Mesendoderm (in vitro differentiated cells): Measurements from ENCODE around the gene MANSC4. TPM values are rescaled to one million over a fixed set of nuclear protein-coding genes. Genes with fewer than 3 reads are reported as not detected.

Experiments
- DNase-seq: peaks from one replicate; pipeline ENCODE4 v3.0.0; 2013
- H2AK5ac ChIP-seq: 2 replicates; pipeline ENCODE4 v1.6.1; 2013; ENCODE audit warnings: low read length, inconsistent platforms
- H2BK120ac ChIP-seq: 2 replicates; pipeline ENCODE4 v1.6.1; 2013; ENCODE audit warnings: low read depth, mild to moderate bottlenecking, low read length, moderate library complexity, mixed read lengths
- H2BK15ac ChIP-seq: replicated peaks from 2 replicates; pipeline ENCODE4 v1.6.1; 2013; ENCODE audit warnings: low read depth, mild to moderate bottlenecking, moderate library complexity
- H2BK5ac ChIP-seq: 2 replicates; pipeline ENCODE4 v1.6.1; 2013; ENCODE audit warnings: low read length, inconsistent platforms
- H3K18ac ChIP-seq: 2 replicates; pipeline ENCODE4 v1.6.1; 2013; ENCODE audit warnings: mild to moderate bottlenecking, low read length, mixed read lengths
- H3K23ac ChIP-seq: one replicate; pipeline ENCODE4 v1.6.1; 2013; ENCODE audit warnings: low read length
- H3K27ac ChIP-seq: 2 replicates; pipeline ENCODE4 v1.5.1; 2013; ENCODE audit warnings: low read depth, mild to moderate bottlenecking, inconsistent platforms, low read length, moderate library complexity
- H3K27me3 ChIP-seq: 2 replicates; pipeline ENCODE4 v1.6.1; 2013; ENCODE audit warnings: low read length, control low read depth, mild to moderate bottlenecking, inconsistent platforms; ENCODE audit not compliant: insufficient read depth, poor library complexity
- H3K36me3 ChIP-seq: 2 replicates; pipeline ENCODE4 v1.6.1; 2013; ENCODE audit warnings: low read length, inconsistent platforms; ENCODE audit not compliant: control insufficient read depth, insufficient read depth
- H3K4ac ChIP-seq: one replicate; pipeline ENCODE4 v1.6.1; 2013; ENCODE audit warnings: low read depth, mild to moderate bottlenecking, low read length, moderate library complexity
- H3K4me1 ChIP-seq: 2 replicates; pipeline ENCODE4 v1.6.1; 2013; ENCODE audit warnings: low read depth, low read length, inconsistent platforms; ENCODE audit not compliant: control insufficient read depth
- H3K4me2 ChIP-seq: 2 replicates; pipeline ENCODE4 v1.6.1; 2013; ENCODE audit warnings: low read length
- H3K4me3 ChIP-seq: 2 replicates; pipeline ENCODE4 v1.5.1; 2013; ENCODE audit warnings: mild to moderate bottlenecking, low read length
- H3K56ac ChIP-seq: one replicate; pipeline ENCODE4 v1.6.1; 2013; ENCODE audit warnings: low read length
- H3K79me1 ChIP-seq: 2 replicates; pipeline ENCODE4 v1.6.1; 2013; ENCODE audit warnings: low read length, inconsistent platforms
- H3K79me2 ChIP-seq: 2 replicates; pipeline ENCODE4 v1.6.1; 2013; ENCODE audit warnings: mild to moderate bottlenecking, low read length; ENCODE audit not compliant: control insufficient read depth, insufficient read depth
- H3K9ac ChIP-seq: 2 replicates; pipeline ENCODE4 v1.6.1; 2013; ENCODE audit warnings: low read length, inconsistent platforms
- H4K5ac ChIP-seq: one replicate; pipeline ENCODE4 v1.6.1; 2013; ENCODE audit warnings: low read length
- H4K8ac ChIP-seq: one replicate; pipeline ENCODE4 v1.6.1; 2013; ENCODE audit warnings: low read depth, mild to moderate bottlenecking, control low read depth, low read length, moderate library complexity
- WGBS: extraction: QIAGEN DNeasy Blood & Tissue Kit; methylation state at CpG from one replicate; pipeline ENCODE4 v1.1.7; 2013; ENCODE audit warnings: low lambda C conversion rate, missing lambda C conversion rate; ENCODE audit not compliant: insufficient coverage; ENCODE audit errors: extremely low coverage; 5-methylcytosine and 5-hydroxymethylcytosine counted together
- small RNA-seq: library from polyadenylated mRNA; stranded (forward); fragments of <200 nt; extraction: miRNeasy Mini kit (QIAGEN cat#:217004); gene quantifications from one replicate; pipeline ENCODE3, GENCODE V24; 2013; ENCODE audit not compliant: insufficient read depth

The MANSC4 gene

GRCh38 chr12:27732281-27732680 lies 47.8 kb downstream of the MANSC4 start:
- no peak overlapping the region for H3K4me3 ChIP-seq
- H4K8ac ChIP-seq, result no peak overlapping the region
- H4K5ac ChIP-seq, result no peak overlapping the region
- H3K56ac ChIP-seq, result no peak overlapping the region
- no peak overlapping the region for H3K23ac ChIP-seq
- DNase-seq, result peak; percentile 61
- no CpG with 5 or more reads among the region's 2 CpGs for WGBS
- H3K9ac ChIP-seq, result no peak overlapping the region
- H3K36me3 ChIP-seq, result no peaks in the 10 kb centered on the region
- H2BK120ac ChIP-seq, result no peak overlapping the region
- no peaks in the 10 kb centered on the region for H3K27me3 ChIP-seq
- no peak overlapping the region for H2BK15ac ChIP-seq
- no peak overlapping the region for H2BK5ac ChIP-seq
- H3K18ac ChIP-seq, result no peak overlapping the region
- H3K27ac ChIP-seq, result no peak overlapping the region
- H3K79me2 ChIP-seq, result no peaks in the 10 kb centered on the region
- H3K4me1 ChIP-seq, result no peaks in the 10 kb centered on the region
- H3K79me1 ChIP-seq, result no peaks in the 10 kb centered on the region
- H2AK5ac ChIP-seq, result no peak overlapping the region
- H3K4ac ChIP-seq, result no peak overlapping the region
- no peak overlapping the region for H3K4me2 ChIP-seq

DNA sequence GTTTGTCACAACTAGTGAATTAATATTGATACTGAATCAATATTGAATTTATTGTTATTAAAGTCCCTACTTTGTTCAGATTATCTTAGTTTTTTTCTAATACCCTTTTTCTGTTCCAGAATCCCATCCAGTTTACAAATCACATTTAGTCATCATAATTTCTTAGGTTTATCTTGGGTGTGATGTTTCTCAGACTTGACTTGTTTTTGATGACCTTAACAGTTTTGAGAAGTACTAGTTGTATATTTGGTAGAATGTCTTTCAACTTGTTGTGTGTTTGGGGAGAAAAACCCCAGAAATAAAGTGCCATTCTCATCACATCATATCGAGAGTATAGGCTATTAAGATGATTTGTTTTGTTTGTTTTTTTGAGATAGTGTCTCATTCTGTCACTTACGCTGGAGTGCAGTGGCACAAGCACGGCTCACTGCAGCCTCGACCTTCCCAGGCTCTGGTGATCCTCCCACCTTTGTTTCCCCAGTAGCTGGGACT lies 49.9 kb downstream of the MANSC4 start:
- H2BK5ac ChIP-seq, result no peak overlapping the region
- no peak overlapping the region for H4K5ac ChIP-seq
- H3K27me3 ChIP-seq, result no peaks in the 10 kb centered on the region
- H2BK120ac ChIP-seq, result no peak overlapping the region
- H3K79me2 ChIP-seq, result no peaks in the 10 kb centered on the region
- no peak overlapping the region for H3K56ac ChIP-seq
- no peak overlapping the region for H3K23ac ChIP-seq
- no peak overlapping the region for H3K4me3 ChIP-seq
- no peak overlapping the region for H4K8ac ChIP-seq
- H3K4ac ChIP-seq, result no peak overlapping the region
- H3K18ac ChIP-seq, result no peak overlapping the region
- WGBS, result no CpG with 5 or more reads among the region's 4 CpGs
- H2AK5ac ChIP-seq, result no peak overlapping the region
- no peak overlapping the region for H2BK15ac ChIP-seq
- H3K4me2 ChIP-seq, result no peak overlapping the region
- H3K36me3 ChIP-seq, result no peaks in the 10 kb centered on the region
- no peak overlapping the region for H3K27ac ChIP-seq
- no peak overlapping the region for H3K9ac ChIP-seq
- H3K79me1 ChIP-seq, result no peaks in the 10 kb centered on the region
- H3K4me1 ChIP-seq, result no peaks in the 10 kb centered on the region
- no peak for DNase-seq

DNA sequence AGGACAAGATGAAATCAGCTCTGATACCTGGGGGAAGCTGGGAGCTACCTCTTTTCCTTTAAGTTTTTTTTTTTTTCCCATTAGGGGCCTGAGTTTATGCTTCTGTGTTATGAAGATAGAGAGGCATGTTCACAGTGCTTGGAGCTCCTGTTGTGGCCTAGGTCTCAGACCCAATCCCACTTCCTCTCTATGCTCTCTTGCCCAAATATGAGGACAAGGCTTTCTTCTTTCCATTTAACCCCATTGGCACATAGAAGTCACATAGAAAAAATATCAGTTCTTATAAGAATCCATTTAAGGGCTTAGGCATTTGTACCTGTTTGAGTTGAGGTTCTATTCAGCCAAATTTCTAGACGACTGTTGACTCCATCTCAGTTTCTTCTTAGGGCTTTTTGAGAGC lies 56.8 kb downstream of the MANSC4 start:
- Histone ChIP-seq H3K18ac (no peak overlapping the region), H3K79me1 (no peaks in the 10 kb centered on the region), H3K4me2 (no peak overlapping the region), H3K56ac (no peak overlapping the region), H3K27ac (no peak overlapping the region), H4K5ac (no peak overlapping the region), H2BK15ac (no peak overlapping the region), H2BK5ac (no peak overlapping the region), H2BK120ac (no peak overlapping the region), H3K23ac (no peak overlapping the region), H4K8ac (no peak overlapping the region), H3K4me1 (no peaks in the 10 kb centered on the region), H3K27me3 (no peaks in the 10 kb centered on the region), H3K36me3 (no peaks in the 10 kb centered on the region), H3K4me3 (no peak overlapping the region), H3K4ac (no peak overlapping the region), H3K9ac (no peak overlapping the region), H2AK5ac (no peak overlapping the region), H3K79me2 (no peaks in the 10 kb centered on the region)
- WGBS, result no CpG with 5 or more reads among the region's 1 CpG
- DNase-seq, result no peak

Small RNA genes within 50 kb of the gene (small RNA-seq; reads per million reads assigned to genes)
- gene RF00019, result not detected
- not detected for gene RF02271
